Caco-2 (cell line): Measurements from ENCODE around the gene NSG1. TPM values are rescaled to one million over a fixed set of nuclear protein-coding genes. Genes with fewer than 3 reads are reported as not detected.

Source experiments
- BruUV-seq: library from RNA; stranded (reverse); fragments of 400-500 nt; replicated peaks from 2 replicates; lab custom pipeline; 2021; lab: Mats Ljungman, UMichigan
- CTCF ChIA-PET: fragments of 300-600 bp; sonication (Branson Sonifier 250); formaldehyde crosslinking; loops from one replicate; lab custom pipeline; 2022; ENCODE audit warnings: antibody characterized with exemption; lab: Charles Lee
- POLR2A ChIA-PET: fragments of 300-600 bp; sonication (Branson Sonifier 250); formaldehyde crosslinking; loops from one replicate; lab custom pipeline; 2022; ENCODE audit warnings: antibody characterized with exemption; lab: Charles Lee
- DNase-seq, 2 experiments: peaks; one replicate each; pipeline versions ENCODE4 v3.0.0 to v3.0.0-alpha.2; 2020 to 2022
- H3K27me3 ChIP-seq: replicated peaks from 2 replicates; pipeline ENCODE4 v1.6.0; 2011; ENCODE audit warnings: low read length; ENCODE audit not compliant: control insufficient read depth, insufficient read depth
- H3K36me3 ChIP-seq: 2 replicates; pipeline ENCODE4 v1.5.1; 2011; ENCODE audit warnings: low read length; ENCODE audit not compliant: control insufficient read depth, insufficient read depth
- H3K4me1 ChIP-seq: fragments of 250-450 bp; sonication (Bioruptor Pico); 2 replicates; pipeline ENCODE4 v1.5.1; 2020; ENCODE audit warnings: mild to moderate bottlenecking
- H3K4me3 ChIP-seq: 2 replicates; pipeline ENCODE4 v1.5.1; 2011; ENCODE audit warnings: low read depth, mild to moderate bottlenecking, control low read depth, low read length
- H3K9me3 ChIP-seq: fragments of 250-450 bp; sonication (Bioruptor Pico); 2 replicates; pipeline ENCODE4 v1.5.1; 2020; ENCODE audit warnings: mild to moderate bottlenecking, moderate library complexity
- H3K27ac Mint-ChIP-seq: one replicate; pipeline ENCODE4 v1.8.0; 2022; ENCODE audit warnings: mixed read lengths; ENCODE audit not compliant: unreplicated experiment
- H3K27me3 Mint-ChIP-seq: one replicate; pipeline ENCODE4 v1.8.0; 2022; ENCODE audit warnings: mixed read lengths; ENCODE audit not compliant: insufficient read depth, unreplicated experiment
- H3K36me3 Mint-ChIP-seq: one replicate; pipeline ENCODE4 v1.8.0; 2022; ENCODE audit warnings: mild to moderate bottlenecking, mixed read lengths; ENCODE audit not compliant: insufficient read depth, unreplicated experiment
- H3K4me1 Mint-ChIP-seq: one replicate; pipeline ENCODE4 v1.8.0; 2022; ENCODE audit warnings: low read depth, mixed read lengths; ENCODE audit not compliant: unreplicated experiment
- H3K4me3 Mint-ChIP-seq: one replicate; pipeline ENCODE4 v1.8.0; 2022; ENCODE audit warnings: mild to moderate bottlenecking, moderate library complexity, mixed read lengths; ENCODE audit not compliant: unreplicated experiment
- H3K9me3 Mint-ChIP-seq: one replicate; pipeline ENCODE4 v1.8.0; 2022; ENCODE audit warnings: mixed read lengths; ENCODE audit not compliant: unreplicated experiment
- intact Hi-C: fragments of 100-400 bp; cut with micrococcal nuclease; formaldehyde crosslinking; loops from one replicate; pipeline ENCODE4 v1.10.0; 2022; ENCODE audit not compliant: unreplicated experiment
- total RNA-seq: library from RNA; stranded (reverse); gene quantifications from 2 replicates; pipeline ENCODE4 v1.2.3, GENCODE V29; 2022
- TF ChIP-seq, protein P1 (sequence below), 2 experiments: fragments of 200-600 bp in 1 of 2; IDR thresholded peaks; 1 replicate in 1 of 2; 2 replicates in 1 of 2; pipeline versions ENCODE4 v1.5.1 to v1.8.0; 2011 to 2022; ENCODE audit warnings: antibody characterized with exemption in 1 of 2, control low read depth in 1 of 2, inconsistent platforms in 1 of 2, low read depth in 1 of 2, low read length in 1 of 2, mild to moderate bottlenecking in 1 of 2, moderate library complexity in 1 of 2; ENCODE audit not compliant: insufficient read depth in 1 of 2, severe bottlenecking in 1 of 2, unreplicated experiment in 1 of 2

The NSG1 gene
- total RNA-seq, 1 experiment from 2014 or later = 7.2 TPM

DNA sequence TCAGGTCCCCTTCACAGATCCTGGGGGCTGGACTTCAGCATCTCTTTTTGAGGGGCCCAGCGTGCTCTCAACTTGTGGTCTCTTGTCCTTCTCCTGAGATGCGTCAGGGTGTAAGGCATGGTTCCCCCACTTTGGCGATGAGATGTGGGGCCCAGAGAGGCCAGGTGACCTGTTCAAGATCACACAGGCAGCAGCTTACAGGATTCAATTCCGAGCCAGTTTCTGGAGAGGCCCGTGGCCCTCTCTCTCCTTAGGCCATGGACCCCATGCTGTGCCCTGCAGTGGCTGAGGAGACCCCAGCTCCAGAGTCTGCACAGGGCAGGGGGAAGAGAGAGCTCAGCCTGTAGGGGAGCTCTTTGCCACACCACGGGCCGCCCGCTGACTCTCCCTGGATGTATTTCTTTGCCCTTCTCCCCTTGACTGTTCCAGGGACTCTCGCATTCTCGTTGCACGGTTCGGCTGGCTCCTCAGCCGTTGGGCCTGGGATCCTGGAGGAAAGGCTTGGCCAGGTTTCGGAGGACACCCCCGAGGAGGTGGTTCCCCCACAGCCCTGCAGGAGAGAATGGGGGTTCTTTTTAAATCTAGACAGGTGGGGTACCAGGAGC is 18.6 kb downstream of the NSG1 start:
- no peaks in the 10 kb centered on the region for H3K36me3 ChIP-seq
- ChIA-PET CTCF (no interaction called here), POLR2A (no interaction called here)
- Mint-ChIP-seq H3K4me1 (no peaks in the 10 kb centered on the region), H3K27ac (no peak overlapping the region), H3K36me3 (peaks cover 4% of the 10 kb centered on the region), H3K4me3 (no peak overlapping the region), H3K9me3 (no peaks in the 10 kb centered on the region), H3K27me3 (no peaks in the 10 kb centered on the region)
- H3K27me3 ChIP-seq = no peaks in the 10 kb centered on the region
- no peak for DNase-seq
- no peaks in the 10 kb centered on the region for H3K9me3 ChIP-seq
- intact Hi-C loops = no loop called here
- H3K4me3 ChIP-seq = no peak overlapping the region
- TF ChIP-seq, protein P1, sequence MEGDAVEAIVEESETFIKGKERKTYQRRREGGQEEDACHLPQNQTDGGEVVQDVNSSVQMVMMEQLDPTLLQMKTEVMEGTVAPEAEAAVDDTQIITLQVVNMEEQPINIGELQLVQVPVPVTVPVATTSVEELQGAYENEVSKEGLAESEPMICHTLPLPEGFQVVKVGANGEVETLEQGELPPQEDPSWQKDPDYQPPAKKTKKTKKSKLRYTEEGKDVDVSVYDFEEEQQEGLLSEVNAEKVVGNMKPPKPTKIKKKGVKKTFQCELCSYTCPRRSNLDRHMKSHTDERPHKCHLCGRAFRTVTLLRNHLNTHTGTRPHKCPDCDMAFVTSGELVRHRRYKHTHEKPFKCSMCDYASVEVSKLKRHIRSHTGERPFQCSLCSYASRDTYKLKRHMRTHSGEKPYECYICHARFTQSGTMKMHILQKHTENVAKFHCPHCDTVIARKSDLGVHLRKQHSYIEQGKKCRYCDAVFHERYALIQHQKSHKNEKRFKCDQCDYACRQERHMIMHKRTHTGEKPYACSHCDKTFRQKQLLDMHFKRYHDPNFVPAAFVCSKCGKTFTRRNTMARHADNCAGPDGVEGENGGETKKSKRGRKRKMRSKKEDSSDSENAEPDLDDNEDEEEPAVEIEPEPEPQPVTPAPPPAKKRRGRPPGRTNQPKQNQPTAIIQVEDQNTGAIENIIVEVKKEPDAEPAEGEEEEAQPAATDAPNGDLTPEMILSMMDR (IDR thresholded peaks at IDR 0.05; ENCODE audit: insufficient read depth in 1 of 2, low read depth in 1 of 2, low read length in 1 of 2, severe bottlenecking in 1 of 2, unreplicated experiment in 1 of 2) = no peak
- no TSS peak for BruUV-seq
- H3K4me1 ChIP-seq = no peaks in the 10 kb centered on the region

DNA sequence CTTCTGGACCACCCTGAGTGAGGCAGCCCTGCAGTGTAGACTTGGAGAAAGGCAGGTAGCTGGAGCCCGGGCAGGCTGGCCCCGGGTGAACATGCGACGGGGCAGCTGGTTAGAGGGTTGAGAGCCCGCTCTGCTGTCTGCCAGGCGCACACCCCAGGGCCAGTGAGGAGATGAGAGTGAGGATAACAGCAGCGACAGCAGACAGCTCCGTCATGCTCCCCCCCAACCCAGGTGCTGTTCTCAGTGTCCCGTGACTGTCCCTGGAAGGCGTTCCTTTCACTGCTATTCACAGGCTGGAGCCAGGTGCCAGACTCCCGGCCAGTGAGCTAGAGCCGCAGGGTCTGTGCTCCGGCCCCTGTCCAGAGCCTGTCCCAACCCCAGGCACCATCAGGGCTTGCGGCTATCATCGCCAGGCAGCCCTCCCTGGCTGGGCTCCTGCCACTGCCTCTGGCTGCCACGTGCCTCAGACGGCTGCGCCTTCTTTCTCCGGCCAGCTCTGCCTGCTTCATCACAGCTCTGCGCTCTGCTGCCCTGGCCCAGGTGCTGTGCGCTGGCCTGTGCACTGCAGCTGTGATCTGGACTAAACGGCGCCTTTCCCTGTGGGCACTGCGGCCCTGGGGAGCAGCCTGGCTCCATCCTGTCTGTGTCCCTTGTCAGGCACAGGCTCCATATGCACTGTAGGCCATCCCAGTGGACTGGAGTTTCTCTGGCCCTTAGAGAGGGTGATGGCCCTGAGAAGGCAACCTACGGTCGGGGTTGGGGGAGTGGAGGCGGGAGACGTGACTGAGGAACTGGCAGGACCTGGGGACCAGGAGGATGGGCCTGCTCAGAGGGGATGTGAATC is 19.8 kb downstream of the NSG1 start:
- Mint-ChIP-seq H3K27ac (no peak overlapping the region), H3K27me3 (no peaks in the 10 kb centered on the region), H3K4me3 (no peak overlapping the region), H3K9me3 (no peaks in the 10 kb centered on the region), H3K36me3 (peaks cover 4% of the 10 kb centered on the region), H3K4me1 (no peaks in the 10 kb centered on the region)
- CTCF ChIA-PET = no interaction called here
- intact Hi-C loops = no loop called here
- TF ChIP-seq, protein P1 (IDR thresholded peaks at IDR 0.05; ENCODE audit: insufficient read depth in 1 of 2, low read depth in 1 of 2, low read length in 1 of 2, severe bottlenecking in 1 of 2, unreplicated experiment in 1 of 2) = no peak
- H3K4me1 ChIP-seq = no peaks in the 10 kb centered on the region
- H3K4me3 ChIP-seq = no peak overlapping the region
- no TSS peak for BruUV-seq
- no peak for DNase-seq
- no peaks in the 10 kb centered on the region for H3K27me3 ChIP-seq
- H3K9me3 ChIP-seq = no peaks in the 10 kb centered on the region
- POLR2A ChIA-PET = no interaction called here
- no peaks in the 10 kb centered on the region for H3K36me3 ChIP-seq

DNA sequence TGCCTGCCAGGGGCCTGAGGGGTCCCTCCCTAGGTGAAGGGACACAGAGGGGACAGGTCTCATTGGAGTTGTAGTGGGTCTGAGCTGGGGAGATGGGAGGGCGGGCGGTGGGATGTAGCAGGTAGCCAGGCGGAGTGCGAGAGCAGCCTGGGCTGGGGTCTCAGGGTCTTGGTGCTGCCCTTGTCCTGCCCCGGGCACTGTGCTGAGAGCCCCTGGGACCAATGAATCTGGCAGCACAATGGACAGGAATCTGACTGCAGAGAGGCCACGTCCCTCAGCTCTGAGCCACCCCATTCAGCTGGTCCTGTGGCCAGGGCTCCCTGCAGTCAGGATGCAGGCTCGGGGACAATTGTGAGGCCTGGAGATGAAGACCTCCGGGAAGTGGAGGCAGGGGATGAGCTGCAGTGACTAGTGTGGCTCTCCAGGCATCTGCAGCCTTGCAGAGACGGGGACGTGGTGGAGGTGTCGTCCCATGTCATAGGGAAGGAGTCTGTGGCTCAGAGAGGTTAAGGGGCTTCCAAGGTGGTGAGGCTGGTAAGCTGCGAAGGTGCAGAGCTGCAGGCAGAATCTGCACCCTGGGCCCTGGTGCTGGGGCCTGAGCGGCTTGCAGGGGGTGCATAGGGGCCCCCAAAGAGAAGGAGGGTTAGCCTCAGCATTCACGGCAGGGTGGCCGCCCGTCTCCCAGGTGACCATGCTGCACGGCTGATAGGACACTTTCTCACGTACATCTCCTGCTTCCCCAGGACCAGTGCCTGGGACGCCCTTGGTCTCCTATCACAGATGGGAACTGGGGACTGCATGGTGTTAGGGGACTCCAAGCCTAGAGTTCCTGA is 20.6 kb downstream of the NSG1 start:
- no peaks in the 10 kb centered on the region for H3K36me3 ChIP-seq
- no peak for DNase-seq
- no TSS peak for BruUV-seq
- H3K27me3 ChIP-seq = no peaks in the 10 kb centered on the region
- H3K4me1 ChIP-seq = no peaks in the 10 kb centered on the region
- H3K4me3 ChIP-seq = no peak overlapping the region
- Mint-ChIP-seq H3K4me1 (no peaks in the 10 kb centered on the region), H3K36me3 (peaks cover 4% of the 10 kb centered on the region), H3K27me3 (no peaks in the 10 kb centered on the region), H3K4me3 (no peak overlapping the region), H3K27ac (no peak overlapping the region), H3K9me3 (no peaks in the 10 kb centered on the region)
- TF ChIP-seq, protein P1 (IDR thresholded peaks at IDR 0.05; ENCODE audit: insufficient read depth in 1 of 2, low read depth in 1 of 2, low read length in 1 of 2, severe bottlenecking in 1 of 2, unreplicated experiment in 1 of 2) = no peak
- POLR2A ChIA-PET = no interaction called here
- CTCF ChIA-PET = no interaction called here
- no peaks in the 10 kb centered on the region for H3K9me3 ChIP-seq
- intact Hi-C loops = no loop called here
